Immature natural killer cell (primary cell): ENCODE measurements around the gene MAPK10. TPM values are rescaled to one million over a fixed set of nuclear protein-coding genes. Genes with fewer than 3 reads are reported as not detected.

Experiments used
- DNase-seq, 3 donors: peaks; one replicate each; pipeline ENCODE4 v3.0.0; 2022; ENCODE audit warnings: mixed read lengths in 1 of 3
- H3K27ac Mint-ChIP-seq, 6 donors: one replicate each; pipeline ENCODE4 v1.8.0; 2020; ENCODE audit warnings: mixed read lengths in 6 of 6, mild to moderate bottlenecking in 5 of 6, inconsistent platforms in 4 of 6, moderate library complexity in 3 of 6
- H3K27me3 Mint-ChIP-seq, 3 donors: one replicate each; pipeline ENCODE4 v1.8.0; 2020 to 2021; ENCODE audit warnings: low read depth in 3 of 3, mild to moderate bottlenecking in 3 of 3, mixed read lengths in 3 of 3, moderate library complexity in 3 of 3, inconsistent platforms in 1 of 3
- H3K36me3 Mint-ChIP-seq, 3 donors: one replicate each; pipeline ENCODE4 v1.8.0; 2020; ENCODE audit warnings: mixed read lengths in 3 of 3, inconsistent platforms in 2 of 3, mild to moderate bottlenecking in 2 of 3
- H3K4me1 Mint-ChIP-seq, 2 donors: one replicate each; pipeline ENCODE4 v1.8.0; 2020; ENCODE audit warnings: inconsistent platforms in 2 of 2, mild to moderate bottlenecking in 2 of 2, mixed read lengths in 2 of 2, moderate library complexity in 1 of 2
- H3K4me3 Mint-ChIP-seq, 5 donors: one replicate each; pipeline ENCODE4 v1.8.0; 2020; ENCODE audit warnings: mild to moderate bottlenecking in 5 of 5, mixed read lengths in 5 of 5, inconsistent platforms in 3 of 5, moderate library complexity in 3 of 5
- H3K9me3 Mint-ChIP-seq, 6 donors: one replicate each; pipeline ENCODE4 v1.8.0; 2020; ENCODE audit warnings: mild to moderate bottlenecking in 6 of 6, mixed read lengths in 6 of 6, inconsistent platforms in 4 of 6, moderate library complexity in 3 of 6
- polyA plus RNA-seq, 3 donors: library from polyadenylated mRNA; unstranded; fragments of 300-500 nt; fragmentation: Illumina TruSeq; gene quantifications; one replicate each; pipeline ENCODE4 v1.2.3, GENCODE V29; 2021

MAPK10 gene
- polyA plus RNA-seq, 3 donors from 2014 or later: not detected

DNA sequence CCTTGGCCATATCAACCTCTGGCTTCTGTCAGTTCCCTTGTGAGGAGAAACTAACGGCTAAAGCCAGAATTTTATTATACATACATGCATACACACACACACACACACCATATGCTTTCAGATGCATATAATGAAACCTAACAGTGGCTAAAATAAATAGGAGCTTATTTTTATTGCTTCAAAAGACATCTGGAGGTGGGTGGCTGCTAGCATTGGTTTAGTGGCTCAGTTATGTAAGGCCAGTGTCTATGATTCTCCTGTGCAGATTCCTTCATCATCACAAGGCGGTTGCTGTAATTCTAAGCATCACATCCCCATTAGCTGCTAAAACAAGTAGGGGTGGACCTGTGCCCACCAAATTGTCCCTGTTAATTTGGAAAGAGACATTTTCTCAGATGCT, 110.8 kb downstream of the MAPK10 start:
- no peak overlapping the region for H3K27ac Mint-ChIP-seq
- no peak for DNase-seq
- H3K27me3 Mint-ChIP-seq: no peaks in the 10 kb centered on the region
- peaks cover 0 to 28% (median 3%) of the 10 kb centered on the region in 6 donors for H3K9me3 Mint-ChIP-seq
- H3K4me1 Mint-ChIP-seq: no peaks in the 10 kb centered on the region
- H3K4me3 Mint-ChIP-seq: no peak overlapping the region
- no peaks in the 10 kb centered on the region for H3K36me3 Mint-ChIP-seq

DNA sequence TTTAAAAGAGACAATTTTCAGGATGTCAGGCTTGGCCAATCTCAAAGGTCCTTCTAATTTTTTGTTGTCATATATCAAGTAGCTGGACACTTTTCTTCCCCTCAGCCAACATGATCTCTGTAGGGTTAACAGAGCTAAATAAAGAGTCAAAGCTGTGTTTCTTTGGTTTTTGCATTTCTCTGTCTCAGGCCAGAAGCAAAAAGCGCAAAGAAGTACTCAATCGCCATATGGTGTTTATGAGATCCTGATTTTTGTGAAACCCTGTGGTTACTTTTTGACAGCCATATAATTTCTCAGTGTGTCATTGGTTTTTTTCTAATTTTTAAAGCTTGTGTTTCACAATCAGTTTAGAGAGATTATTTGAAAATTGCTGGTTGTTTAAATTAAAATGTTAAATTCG, 111.9 kb downstream of the MAPK10 start:
- no peak for DNase-seq
- H3K9me3 Mint-ChIP-seq: peaks cover 5 to 40% (median 10%) of the 10 kb centered on the region in 6 donors
- no peaks in the 10 kb centered on the region for H3K4me1 Mint-ChIP-seq
- no peaks in the 10 kb centered on the region for H3K36me3 Mint-ChIP-seq
- no peak overlapping the region for H3K27ac Mint-ChIP-seq
- no peak overlapping the region for H3K4me3 Mint-ChIP-seq
- no peaks in the 10 kb centered on the region for H3K27me3 Mint-ChIP-seq

- Mint-ChIP-seq H3K4me3 (no peak overlapping the region), H3K4me1 (no peaks in the 10 kb centered on the region), H3K36me3 (no peaks in the 10 kb centered on the region), H3K27me3 (no peaks in the 10 kb centered on the region), H3K27ac (no peak overlapping the region), H3K9me3 (peaks cover 5 to 40% (median 10%) of the 10 kb centered on the region in 6 donors)
- DNase-seq: no peak
Measured at GRCh38 chr4:86247320-86247719, 112.5 kb downstream of the MAPK10 start.

- no peak for DNase-seq
- H3K36me3 Mint-ChIP-seq: no peaks in the 10 kb centered on the region
- no peak overlapping the region for H3K27ac Mint-ChIP-seq
- peaks cover 15 to 58% (median 25%) of the 10 kb centered on the region in 6 donors for H3K9me3 Mint-ChIP-seq
- no peaks in the 10 kb centered on the region for H3K4me1 Mint-ChIP-seq
- peaks cover 0 to 1% (median 0%) of the 10 kb centered on the region in 3 donors for H3K27me3 Mint-ChIP-seq
- H3K4me3 Mint-ChIP-seq: no peak overlapping the region
Measured at GRCh38 chr4:86243750-86244149, 116.1 kb downstream of the MAPK10 start.

DNA sequence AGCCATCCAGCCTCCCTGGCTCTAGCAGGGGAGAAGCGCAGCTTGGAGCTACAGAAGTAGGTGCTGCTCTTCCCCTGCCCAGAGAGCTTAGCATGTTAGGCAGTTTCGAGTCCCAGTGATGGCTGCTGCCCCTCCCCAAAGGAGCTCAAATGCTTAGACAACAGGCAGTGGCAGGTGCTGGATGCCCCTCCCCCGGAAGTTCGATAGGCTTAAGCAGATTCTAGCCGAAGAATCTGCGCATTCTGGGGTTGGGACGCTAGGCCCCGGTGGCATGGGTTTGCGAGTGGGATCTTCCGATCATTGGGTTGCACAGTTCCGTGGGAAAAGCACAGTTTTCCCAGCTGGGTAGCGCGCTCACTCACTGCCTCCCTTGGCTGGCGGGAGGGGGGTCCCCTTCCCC, 117.2 kb downstream of the MAPK10 start:
- no peak overlapping the region for H3K27ac Mint-ChIP-seq

GRCh38 chr4:86235549-86235948, 124.3 kb downstream of the MAPK10 start:
- H3K36me3 Mint-ChIP-seq: no peaks in the 10 kb centered on the region
- no peaks in the 10 kb centered on the region for H3K4me1 Mint-ChIP-seq
- peaks cover 4 to 35% (median 22%) of the 10 kb centered on the region in 6 donors for H3K9me3 Mint-ChIP-seq
- H3K27me3 Mint-ChIP-seq: peaks cover 0 to 2% (median 2%) of the 10 kb centered on the region in 3 donors
- DNase-seq: no peak
- no peak overlapping the region for H3K27ac Mint-ChIP-seq
- no peak overlapping the region for H3K4me3 Mint-ChIP-seq

More for the DNA sequence above, 117.2 kb downstream of the MAPK10 start:
- no peak for DNase-seq
- peaks cover 15 to 66% (median 31%) of the 10 kb centered on the region in 6 donors for H3K9me3 Mint-ChIP-seq
- H3K4me3 Mint-ChIP-seq: no peak overlapping the region
- H3K4me1 Mint-ChIP-seq: no peaks in the 10 kb centered on the region
- H3K36me3 Mint-ChIP-seq: no peaks in the 10 kb centered on the region
- H3K27me3 Mint-ChIP-seq: peaks cover 0 to 1% (median 0%) of the 10 kb centered on the region in 3 donors

GRCh38 chr4:86233681-86234080, 126.2 kb downstream of the MAPK10 start:
- no peak overlapping the region for H3K27ac Mint-ChIP-seq
- no peaks in the 10 kb centered on the region for H3K4me1 Mint-ChIP-seq
- DNase-seq: no peak
- no peak overlapping the region for H3K4me3 Mint-ChIP-seq
- H3K27me3 Mint-ChIP-seq: peaks cover 0 to 2% (median 2%) of the 10 kb centered on the region in 3 donors
- H3K9me3 Mint-ChIP-seq: peaks cover 3 to 23% (median 14%) of the 10 kb centered on the region in 6 donors
- no peaks in the 10 kb centered on the region for H3K36me3 Mint-ChIP-seq

GRCh38 chr4:86233090-86233489, 126.8 kb downstream of the MAPK10 start:
- Mint-ChIP-seq H3K9me3 (peaks cover 0 to 19% (median 11%) of the 10 kb centered on the region in 6 donors), H3K27ac (no peak overlapping the region), H3K4me1 (no peaks in the 10 kb centered on the region), H3K27me3 (peaks cover 0 to 2% (median 2%) of the 10 kb centered on the region in 3 donors), H3K4me3 (no peak overlapping the region), H3K36me3 (no peaks in the 10 kb centered on the region)
- DNase-seq: no peak

- H3K9me3 Mint-ChIP-seq: peaks cover 4 to 38% (median 11%) of the 10 kb centered on the region in 6 donors
- no peaks in the 10 kb centered on the region for H3K27me3 Mint-ChIP-seq
- no peaks in the 10 kb centered on the region for H3K4me1 Mint-ChIP-seq
- DNase-seq: no peak
- H3K27ac Mint-ChIP-seq: no peak overlapping the region
- H3K36me3 Mint-ChIP-seq: no peaks in the 10 kb centered on the region
- H3K4me3 Mint-ChIP-seq: no peak overlapping the region
Measured at GRCh38 chr4:86223472-86223871, 136.4 kb downstream of the MAPK10 start.

- Mint-ChIP-seq H3K27ac (no peak overlapping the region), H3K4me1 (no peaks in the 10 kb centered on the region), H3K36me3 (no peaks in the 10 kb centered on the region), H3K4me3 (no peak overlapping the region), H3K9me3 (peaks cover 4 to 36% (median 10%) of the 10 kb centered on the region in 6 donors), H3K27me3 (no peaks in the 10 kb centered on the region)
- no peak for DNase-seq
Measured at GRCh38 chr4:86221002-86221401, 138.9 kb downstream of the MAPK10 start.

DNA sequence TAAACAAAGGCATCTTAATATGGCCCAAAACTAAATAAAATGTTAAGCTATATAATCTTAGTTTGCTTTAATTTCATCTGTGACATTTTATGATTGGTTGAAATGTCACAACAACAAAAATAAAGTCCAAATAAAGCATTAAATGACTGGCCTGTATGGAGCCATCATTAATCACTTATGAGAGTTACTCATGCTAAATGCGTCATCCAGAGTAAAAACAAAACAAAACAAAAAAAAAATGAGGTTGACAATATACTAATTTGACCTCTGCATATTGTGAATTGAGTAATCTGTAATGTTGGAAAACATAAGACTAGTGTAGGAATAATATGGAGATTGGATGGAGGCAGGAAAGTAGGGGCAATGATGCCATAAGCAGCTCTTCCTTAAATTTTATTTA, 139.7 kb downstream of the MAPK10 start:
- DNase-seq: no peak
- H3K27me3 Mint-ChIP-seq: no peaks in the 10 kb centered on the region
- peaks cover 5 to 34% (median 11%) of the 10 kb centered on the region in 6 donors for H3K9me3 Mint-ChIP-seq
- H3K4me3 Mint-ChIP-seq: no peak overlapping the region
- no peak overlapping the region for H3K27ac Mint-ChIP-seq
- no peaks in the 10 kb centered on the region for H3K4me1 Mint-ChIP-seq
- H3K36me3 Mint-ChIP-seq: no peaks in the 10 kb centered on the region

GRCh38 chr4:86218746-86219473, 140.9 kb downstream of the MAPK10 start:
- Mint-ChIP-seq H3K4me1 (no peaks in the 10 kb centered on the region), H3K27me3 (no peaks in the 10 kb centered on the region), H3K36me3 (no peaks in the 10 kb centered on the region), H3K9me3 (peaks cover 10 to 45% (median 15%) of the 10 kb centered on the region in 6 donors), H3K27ac (no peak overlapping the region), H3K4me3 (no peak overlapping the region)
- no peak for DNase-seq

- H3K36me3 Mint-ChIP-seq: no peaks in the 10 kb centered on the region
- H3K4me3 Mint-ChIP-seq: no peak overlapping the region
- H3K9me3 Mint-ChIP-seq: peaks cover 2 to 14% (median 5%) of the 10 kb centered on the region in 6 donors
- no peaks in the 10 kb centered on the region for H3K27me3 Mint-ChIP-seq
- no peaks in the 10 kb centered on the region for H3K4me1 Mint-ChIP-seq
- no peak for DNase-seq
- H3K27ac Mint-ChIP-seq: no peak overlapping the region
Measured at GRCh38 chr4:86203176-86203575, 156.7 kb downstream of the MAPK10 start.

GRCh38 chr4:86185659-86186058, 174.2 kb downstream of the MAPK10 start:
- DNase-seq: no peak
- no peaks in the 10 kb centered on the region for H3K27me3 Mint-ChIP-seq
- peaks cover 5 to 44% (median 26%) of the 10 kb centered on the region in 6 donors for H3K9me3 Mint-ChIP-seq
- H3K4me1 Mint-ChIP-seq: no peaks in the 10 kb centered on the region
- H3K36me3 Mint-ChIP-seq: no peaks in the 10 kb centered on the region
- H3K27ac Mint-ChIP-seq: no peak overlapping the region
- no peak overlapping the region for H3K4me3 Mint-ChIP-seq

- no peak overlapping the region for H3K27ac Mint-ChIP-seq
- H3K4me3 Mint-ChIP-seq: no peak overlapping the region
- DNase-seq: no peak
- no peaks in the 10 kb centered on the region for H3K4me1 Mint-ChIP-seq
- H3K36me3 Mint-ChIP-seq: no peaks in the 10 kb centered on the region
- peaks cover 9 to 44% (median 26%) of the 10 kb centered on the region in 6 donors for H3K9me3 Mint-ChIP-seq
- no peaks in the 10 kb centered on the region for H3K27me3 Mint-ChIP-seq
Measured at GRCh38 chr4:86184901-86185285, 175.0 kb downstream of the MAPK10 start.
